ENCODE results near the gene MLLT10. TPM values are rescaled to one million over a fixed set of nuclear protein-coding genes. Genes with fewer than 3 reads are reported as not detected.

The MLLT10 gene
- total and polyA plus RNA-seq, 2 experiments from 2014 or later = 16.8 to 34.9 TPM

- no peak overlapping the region for H3K4me3 ChIP-seq
- peak overlapping the region; percentile 90 for H3K4me2 ChIP-seq
- peak; percentile 62 for DNase-seq (ENCODE audit: low spot score)
These were observed 34.1 kb upstream of the MLLT10 start for GRCh38 chr10:21499701-21500577.

GRCh38 chr10:21500578-21500910 is 33.5 kb upstream of the MLLT10 start:
- H3K9me2 ChIP-seq (replicated peaks; ENCODE audit: insufficient read depth) = no peaks in the 10 kb centered on the region
- H3K36me3 ChIP-seq (replicated peaks; ENCODE audit: insufficient read depth, low read depth) = no peaks in the 10 kb centered on the region
- WGBS (ENCODE audit: low lambda C conversion rate, missing lambda C conversion rate) = 45% methylated on average over 12 of the region's 14 CpGs
- peaks cover 7% of the 10 kb centered on the region for H3K79me2 ChIP-seq
- no peaks in the 10 kb centered on the region for H4K20me1 ChIP-seq (ENCODE audit: insufficient read depth, poor library complexity, severe bottlenecking)
- DNase-seq (ENCODE audit: low spot score) = no peak
- peaks cover 36% of the 10 kb centered on the region for H3K27me3 ChIP-seq
- peak overlapping the region; percentile 85 for H2AFZ ChIP-seq
- peaks cover 18% of the 10 kb centered on the region for H3K4me1 ChIP-seq (ENCODE audit: insufficient read depth)
- H3K4me3 ChIP-seq = no peak overlapping the region
- H3K9me3 ChIP-seq (ENCODE audit: low read depth) = no peaks in the 10 kb centered on the region
- peak overlapping the region; percentile 90 for H3K4me2 ChIP-seq
- no peak overlapping the region for H3K27ac ChIP-seq
- TF ChIP-seq CTCF (IDR thresholded peaks at IDR 0.05; ENCODE audit: poor library complexity) (no peak), EZH2 (IDR thresholded peaks at IDR 0.05; ENCODE audit: borderline replicate concordance) (no peak), EZH2phosphoT487 (IDR thresholded peaks at IDR 0.05; ENCODE audit: low read depth, severe bottlenecking, unreplicated experiment) (no peak)

More at GRCh38 chr10:21499701-21500577, 34.1 kb upstream of the MLLT10 start:
- peak overlapping the region; percentile 85 for H2AFZ ChIP-seq
- no peaks in the 10 kb centered on the region for H3K9me2 ChIP-seq (replicated peaks; ENCODE audit: insufficient read depth)
- TF ChIP-seq EZH2phosphoT487 (IDR thresholded peaks at IDR 0.05; ENCODE audit: low read depth, severe bottlenecking, unreplicated experiment) (no peak), EZH2 (IDR thresholded peaks at IDR 0.05; ENCODE audit: borderline replicate concordance) (peak; percentile 51)
- peaks cover 16% of the 10 kb centered on the region for H3K4me1 ChIP-seq (ENCODE audit: insufficient read depth)
- no peaks in the 10 kb centered on the region for H3K36me3 ChIP-seq (replicated peaks; ENCODE audit: insufficient read depth, low read depth)
- WGBS (ENCODE audit: low lambda C conversion rate, missing lambda C conversion rate) = 24% methylated on average over 72 of the region's 72 CpGs
- no peaks in the 10 kb centered on the region for H4K20me1 ChIP-seq (ENCODE audit: insufficient read depth, poor library complexity, severe bottlenecking)
- peak overlapping the region; percentile 6 for H3K27ac ChIP-seq
- H3K79me2 ChIP-seq = peaks cover 13% of the 10 kb centered on the region
- no peaks in the 10 kb centered on the region for H3K9me3 ChIP-seq (ENCODE audit: low read depth)
- peaks cover 36% of the 10 kb centered on the region for H3K27me3 ChIP-seq

GRCh38 chr10:21501091-21501490 is 32.9 kb upstream of the MLLT10 start:
- H3K36me3 ChIP-seq (replicated peaks; ENCODE audit: insufficient read depth, low read depth) = no peaks in the 10 kb centered on the region
- peaks cover 36% of the 10 kb centered on the region for H3K27me3 ChIP-seq
- whole genome bisulfite sequencing (ENCODE audit: low lambda C conversion rate, missing lambda C conversion rate) = 86% methylated on average over 5 of the region's 5 CpGs
- no peaks in the 10 kb centered on the region for H3K9me3 ChIP-seq (ENCODE audit: low read depth)
- peaks cover 23% of the 10 kb centered on the region for H3K4me1 ChIP-seq (ENCODE audit: insufficient read depth)
- H3K9me2 ChIP-seq (replicated peaks; ENCODE audit: insufficient read depth) = no peaks in the 10 kb centered on the region
- peak overlapping the region; percentile 90 for H3K4me2 ChIP-seq
- no peak overlapping the region for H3K27ac ChIP-seq
- H4K20me1 ChIP-seq (ENCODE audit: insufficient read depth, poor library complexity, severe bottlenecking) = no peaks in the 10 kb centered on the region
- no peak for DNase-seq (ENCODE audit: low spot score)
- H3K4me3 ChIP-seq = no peak overlapping the region
- TF ChIP-seq EZH2phosphoT487 (IDR thresholded peaks at IDR 0.05; ENCODE audit: low read depth, severe bottlenecking, unreplicated experiment) (no peak), CTCF (IDR thresholded peaks at IDR 0.05; ENCODE audit: poor library complexity) (no peak), EZH2 (IDR thresholded peaks at IDR 0.05; ENCODE audit: borderline replicate concordance) (no peak)
- H3K79me2 ChIP-seq = peaks cover 7% of the 10 kb centered on the region
- no peak overlapping the region for H2AFZ ChIP-seq

DNA sequence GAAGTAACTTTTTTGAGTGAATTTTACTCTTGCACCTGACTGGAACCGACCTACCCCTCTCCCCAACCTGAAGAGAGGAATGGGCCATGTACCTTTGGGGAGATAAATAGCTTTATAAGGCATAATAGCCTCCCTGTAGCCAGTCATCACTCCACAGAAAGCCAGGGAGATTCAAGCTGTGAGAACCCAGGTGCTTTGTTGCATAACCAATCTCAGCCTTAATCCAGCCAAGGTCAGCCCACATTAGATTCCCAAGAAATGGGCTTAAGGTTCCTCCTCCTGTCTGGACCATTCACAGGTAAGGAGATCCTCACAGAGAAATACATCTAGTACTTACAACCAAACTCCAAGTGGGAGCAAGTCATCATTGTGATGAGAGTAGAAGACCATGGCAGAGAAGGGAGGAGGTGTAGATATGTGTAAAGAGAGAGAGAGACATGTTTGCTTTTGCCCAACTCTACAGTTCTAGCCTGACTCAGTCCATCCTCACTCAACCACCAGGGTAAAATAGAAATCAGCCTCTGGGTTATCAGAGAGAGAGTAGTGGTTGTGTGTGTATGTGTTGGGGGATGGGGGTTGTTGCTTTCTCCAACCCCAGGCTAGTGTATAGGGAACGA is 32.2 kb upstream of the MLLT10 start:
- Histone ChIP-seq H3K36me3 (replicated peaks; ENCODE audit: insufficient read depth, low read depth) (no peaks in the 10 kb centered on the region), H3K79me2 (peaks cover 2% of the 10 kb centered on the region), H3K9me2 (replicated peaks; ENCODE audit: insufficient read depth) (no peaks in the 10 kb centered on the region), H3K4me2 (no peak overlapping the region), H3K27ac (no peak overlapping the region), H3K9me3 (ENCODE audit: low read depth) (no peaks in the 10 kb centered on the region), H4K20me1 (ENCODE audit: insufficient read depth, poor library complexity, severe bottlenecking) (no peaks in the 10 kb centered on the region), H3K27me3 (peaks cover 41% of the 10 kb centered on the region), H2AFZ (no peak overlapping the region), H3K4me1 (ENCODE audit: insufficient read depth) (peaks cover 30% of the 10 kb centered on the region), H3K4me3 (no peak overlapping the region)
- WGBS (ENCODE audit: low lambda C conversion rate, missing lambda C conversion rate) = 73% methylated on average over 2 of the region's 2 CpGs
- TF ChIP-seq CTCF (IDR thresholded peaks at IDR 0.05; ENCODE audit: poor library complexity) (no peak), EZH2phosphoT487 (IDR thresholded peaks at IDR 0.05; ENCODE audit: low read depth, severe bottlenecking, unreplicated experiment) (no peak), EZH2 (IDR thresholded peaks at IDR 0.05; ENCODE audit: borderline replicate concordance) (no peak)
- DNase-seq (ENCODE audit: low spot score) = no peak

Measured in hepatocyte (in vitro differentiated cells).